Osteocyte (in vitro differentiated cells): Measurements from ENCODE around the gene PLPP6. TPM values are rescaled to one million over a fixed set of nuclear protein-coding genes. Genes with fewer than 3 reads are reported as not detected.

ENCODE experiments used
- DNase-seq: peaks from one replicate; pipeline ENCODE4 v3.0.0; 2021; ENCODE audit warnings: mixed read lengths; ENCODE audit not compliant: unreplicated experiment; ENCODE audit errors: extremely low spot score
- H3K27ac Mint-ChIP-seq: one replicate; pipeline ENCODE4 v1.8.0; 2021; ENCODE audit warnings: mild to moderate bottlenecking, mixed read lengths; ENCODE audit not compliant: unreplicated experiment
- H3K27me3 Mint-ChIP-seq: one replicate; pipeline ENCODE4 v1.8.0; 2021; ENCODE audit warnings: mixed read lengths; ENCODE audit not compliant: unreplicated experiment
- H3K36me3 Mint-ChIP-seq: one replicate; pipeline ENCODE4 v1.8.0; 2021; ENCODE audit warnings: mixed read lengths; ENCODE audit not compliant: unreplicated experiment
- H3K4me1 Mint-ChIP-seq: one replicate; pipeline ENCODE4 v1.8.0; 2021; ENCODE audit warnings: mixed read lengths; ENCODE audit not compliant: unreplicated experiment
- H3K4me3 Mint-ChIP-seq: one replicate; pipeline ENCODE4 v1.8.0; 2021; ENCODE audit warnings: mild to moderate bottlenecking, moderate library complexity, mixed read lengths; ENCODE audit not compliant: unreplicated experiment
- H3K9me3 Mint-ChIP-seq: one replicate; pipeline ENCODE4 v1.8.0; 2021; ENCODE audit warnings: mixed read lengths; ENCODE audit not compliant: unreplicated experiment
- CTCF ChIP-seq: fragments of 200-600 bp; sonication (generic); IDR thresholded peaks from 2 replicates; pipeline ENCODE4 v1.5.0; 2021; ENCODE audit warnings: antibody characterized with exemption, mild to moderate bottlenecking, moderate library complexity
- total RNA-seq: library from RNA; stranded (reverse); gene quantifications from 2 replicates; pipeline ENCODE4 v1.2.1, GENCODE V29; 2021

The PLPP6 gene
- total RNA-seq, 1 donor from 2014 or later: 8.1 TPM

GRCh38 chr9:4701526-4701925 lies 39.4 kb downstream of the PLPP6 start:
- Mint-ChIP-seq H3K36me3 (peaks cover 52% of the 10 kb centered on the region), H3K9me3 (no peaks in the 10 kb centered on the region), H3K27ac (no peak overlapping the region), H3K27me3 (no peaks in the 10 kb centered on the region), H3K4me1 (no peaks in the 10 kb centered on the region), H3K4me3 (no peak overlapping the region)
- DNase-seq: no peak
- no peak for TF ChIP-seq CTCF

- no peak for DNase-seq
- no peak for TF ChIP-seq CTCF
- no peaks in the 10 kb centered on the region for H3K27me3 Mint-ChIP-seq
- peaks cover 55% of the 10 kb centered on the region for H3K36me3 Mint-ChIP-seq
- H3K4me1 Mint-ChIP-seq: no peaks in the 10 kb centered on the region
- H3K27ac Mint-ChIP-seq: no peak overlapping the region
- no peaks in the 10 kb centered on the region for H3K9me3 Mint-ChIP-seq
- no peak overlapping the region for H3K4me3 Mint-ChIP-seq
These were observed 42.0 kb downstream of the PLPP6 start for GRCh38 chr9:4704129-4704528.

- no peaks in the 10 kb centered on the region for H3K9me3 Mint-ChIP-seq
- no peak for TF ChIP-seq CTCF
- peaks cover 50% of the 10 kb centered on the region for H3K36me3 Mint-ChIP-seq
- no peak overlapping the region for H3K27ac Mint-ChIP-seq
- no peaks in the 10 kb centered on the region for H3K4me1 Mint-ChIP-seq
- DNase-seq: no peak
- H3K27me3 Mint-ChIP-seq: no peaks in the 10 kb centered on the region
- no peak overlapping the region for H3K4me3 Mint-ChIP-seq
These were observed 43.9 kb downstream of the PLPP6 start for GRCh38 chr9:4706021-4706420.

GRCh38 chr9:4706971-4707622 lies 45.0 kb downstream of the PLPP6 start:
- DNase-seq: no peak
- H3K4me1 Mint-ChIP-seq: no peaks in the 10 kb centered on the region
- no peaks in the 10 kb centered on the region for H3K27me3 Mint-ChIP-seq
- H3K27ac Mint-ChIP-seq: no peak overlapping the region
- no peak for TF ChIP-seq CTCF
- no peak overlapping the region for H3K4me3 Mint-ChIP-seq
- no peaks in the 10 kb centered on the region for H3K9me3 Mint-ChIP-seq
- peaks cover 46% of the 10 kb centered on the region for H3K36me3 Mint-ChIP-seq

GRCh38 chr9:4709380-4709779 lies 47.3 kb downstream of the PLPP6 start:
- no peak for TF ChIP-seq CTCF
- H3K4me1 Mint-ChIP-seq: no peaks in the 10 kb centered on the region
- no peaks in the 10 kb centered on the region for H3K9me3 Mint-ChIP-seq
- H3K36me3 Mint-ChIP-seq: peaks cover 36% of the 10 kb centered on the region
- no peak overlapping the region for H3K4me3 Mint-ChIP-seq
- DNase-seq: no peak
- no peaks in the 10 kb centered on the region for H3K27me3 Mint-ChIP-seq
- no peak overlapping the region for H3K27ac Mint-ChIP-seq
